GM19467 (cell line): ENCODE data around the gene LAMTOR2.

ENCODE experiments used
- ATAC-seq: cut with Tn5 transposase; IDR thresholded peaks from one replicate; pipeline ENCODE4 v1.9.1; 2021; ENCODE audit warnings: mild to moderate bottlenecking, moderate library complexity; ENCODE audit not compliant: unreplicated experiment

Gene LAMTOR2

GRCh38 chr1:156074661-156075060, 20.1 kb downstream of the LAMTOR2 start:
- no peak for ATAC-seq

GRCh38 chr1:156075162-156075561, 20.6 kb downstream of the LAMTOR2 start:
- no peak for ATAC-seq

- no peak for ATAC-seq
Measured at GRCh38 chr1:156075775-156076204, 21.2 kb downstream of the LAMTOR2 start.

GRCh38 chr1:156076609-156077429, 22.2 kb downstream of the LAMTOR2 start:
- no peak for ATAC-seq

GRCh38 chr1:156077430-156077760, 22.8 kb downstream of the LAMTOR2 start:
- ATAC-seq: no peak

GRCh38 chr1:156078728-156079127, 24.1 kb downstream of the LAMTOR2 start:
- no peak for ATAC-seq

GRCh38 chr1:156079762-156080161, 25.2 kb downstream of the LAMTOR2 start:
- ATAC-seq: no peak

- no peak for ATAC-seq
Measured at GRCh38 chr1:156080241-156080862, 25.8 kb downstream of the LAMTOR2 start.

- ATAC-seq: no peak
Measured at GRCh38 chr1:156080863-156081179, 26.2 kb downstream of the LAMTOR2 start.

- no peak for ATAC-seq
Measured at GRCh38 chr1:156081180-156081916, 26.8 kb downstream of the LAMTOR2 start.

GRCh38 chr1:156081917-156082308, 27.3 kb downstream of the LAMTOR2 start:
- no peak for ATAC-seq

GRCh38 chr1:156082309-156083091, 27.9 kb downstream of the LAMTOR2 start, which contains the start of gene MEX3A:
MEX3A (minus strand) TSS chr1:156082465; CDS start chr1:156081998, 467 bp downstream.
- ATAC-seq: no peak

GRCh38 chr1:156083800-156084790, 29.5 kb downstream of the LAMTOR2 start:
- no peak for ATAC-seq

GRCh38 chr1:156086256-156086662, 31.7 kb downstream of the LAMTOR2 start:
- no peak for ATAC-seq

- no peak for ATAC-seq
Measured at GRCh38 chr1:156089704-156090103, 35.1 kb downstream of the LAMTOR2 start.

- no peak for ATAC-seq
Measured at GRCh38 chr1:156090138-156090839, 35.7 kb downstream of the LAMTOR2 start.

GRCh38 chr1:156090840-156091188, 36.2 kb downstream of the LAMTOR2 start:
- ATAC-seq: no peak

- no peak for ATAC-seq
Measured at GRCh38 chr1:156091610-156092009, 37.0 kb downstream of the LAMTOR2 start.

GRCh38 chr1:156095906-156096508, 41.4 kb downstream of the LAMTOR2 start:
- ATAC-seq: no peak
